NCI-H1694 treated with DMSO at 0.1 percent for 48 hours (cell line): ENCODE measurements around the gene FBN1.

Source experiments
- DNase-seq: peaks from one replicate; lab custom pipeline; 2025; lab: John Stamatoyannopoulos, UW

FBN1 gene

DNA sequence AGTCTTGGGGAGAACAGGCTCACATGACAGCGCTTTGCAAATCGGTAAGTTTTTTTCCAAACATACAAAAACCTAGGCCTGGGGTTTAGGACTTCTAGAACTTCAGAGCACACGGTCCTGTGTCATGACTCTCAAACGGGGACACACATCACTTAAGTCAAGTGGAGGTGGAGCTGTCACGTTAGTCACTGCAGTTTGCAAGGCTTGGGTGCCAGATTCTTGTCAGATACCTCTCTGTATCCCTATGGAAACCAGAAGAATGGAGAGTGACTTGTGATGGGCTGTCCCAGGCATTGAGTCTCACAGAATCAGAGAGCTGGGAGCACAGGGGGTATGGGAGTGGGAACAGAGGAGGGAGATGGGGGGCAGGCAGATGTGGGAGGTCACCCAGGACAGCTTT, 249.5 kb downstream of the FBN1 start:
- no peak for DNase-seq

DNA sequence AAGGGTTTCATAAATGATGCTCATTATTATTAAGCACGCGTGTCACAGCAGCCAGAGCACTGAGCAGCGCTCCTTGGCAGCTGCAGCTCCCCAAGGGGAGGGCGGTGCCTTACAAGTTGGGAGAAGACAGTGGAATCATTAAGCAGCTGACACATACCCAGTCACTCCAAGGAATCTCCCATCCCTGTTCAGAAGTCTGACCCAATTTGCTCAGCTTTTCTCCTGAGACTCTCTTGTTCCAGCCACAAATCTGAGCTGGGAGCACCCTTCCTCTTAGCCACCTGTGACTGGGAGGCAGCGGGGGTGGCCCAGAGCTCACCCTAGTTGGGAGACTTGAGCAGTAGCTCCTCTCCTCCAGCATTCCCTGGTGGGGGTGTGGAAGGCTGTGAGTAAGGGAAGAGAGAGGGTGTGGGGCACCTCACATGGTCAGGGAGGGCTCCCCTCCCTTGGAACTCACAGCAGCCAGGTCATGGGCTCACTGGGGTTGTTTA, 249.9 kb downstream of the FBN1 start:
- DNase-seq, result no peak

DNA sequence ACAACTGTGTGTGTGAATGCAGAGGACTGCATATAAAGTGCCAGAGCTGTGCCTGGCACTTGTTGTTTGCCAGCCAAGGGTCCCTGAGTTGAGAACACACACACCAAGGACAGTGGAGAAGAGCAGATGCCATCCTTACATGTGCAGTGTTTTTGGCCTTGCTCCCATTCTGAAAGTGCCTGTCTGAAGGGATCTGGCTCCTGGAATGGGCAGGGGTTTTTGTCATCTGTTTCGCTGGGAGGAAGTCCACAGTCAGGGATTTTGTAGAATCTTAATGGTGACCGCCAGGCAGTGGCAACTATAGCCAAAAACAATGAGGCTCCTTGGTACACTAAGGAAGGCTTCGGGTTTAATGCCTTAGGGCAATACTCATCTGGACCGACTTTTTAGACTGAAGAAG, 250.5 kb downstream of the FBN1 start:
- peak; percentile 27 for DNase-seq

DNA sequence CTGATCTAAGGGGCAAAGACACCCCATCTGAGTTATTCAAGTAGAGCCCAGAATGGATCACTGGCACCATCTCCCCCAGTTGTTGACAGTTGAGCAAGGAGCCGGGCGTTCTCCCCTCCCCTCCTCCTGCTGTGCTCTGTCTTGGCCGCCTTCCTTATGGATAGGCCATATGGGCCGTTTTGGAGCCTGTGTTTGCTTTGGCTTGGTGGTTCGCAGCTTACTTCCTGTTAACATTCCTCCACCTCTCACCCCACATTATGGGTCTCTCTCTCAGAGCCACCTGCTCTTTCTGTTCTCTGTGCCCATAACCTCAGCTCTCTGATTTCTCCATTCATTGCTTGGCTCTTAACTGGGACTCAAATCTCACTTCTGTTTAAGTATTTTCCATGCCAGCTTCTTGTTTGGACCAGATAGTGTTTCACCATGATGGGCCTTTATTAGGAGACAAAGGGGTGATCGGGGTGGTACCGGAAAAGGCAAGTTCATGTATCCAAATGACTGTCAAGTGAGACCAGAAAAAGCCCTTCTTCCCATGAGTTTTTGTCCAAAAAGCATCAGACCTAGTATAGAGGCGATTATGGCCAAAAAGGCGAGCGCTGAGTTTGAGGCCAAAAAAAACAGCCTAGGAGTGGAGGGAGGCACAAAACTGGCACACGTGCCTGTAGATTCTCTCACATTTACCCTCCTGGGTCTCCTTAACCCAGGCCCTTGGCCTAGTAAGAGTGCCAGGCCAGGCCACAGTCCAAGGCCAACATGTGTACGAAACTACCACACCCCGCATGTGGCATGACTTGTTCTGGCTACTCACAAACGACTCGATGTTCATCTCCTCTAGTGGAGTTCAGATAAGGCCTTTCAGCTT, 251.6 kb downstream of the FBN1 start:
- peak; percentile 83 for DNase-seq

DNA sequence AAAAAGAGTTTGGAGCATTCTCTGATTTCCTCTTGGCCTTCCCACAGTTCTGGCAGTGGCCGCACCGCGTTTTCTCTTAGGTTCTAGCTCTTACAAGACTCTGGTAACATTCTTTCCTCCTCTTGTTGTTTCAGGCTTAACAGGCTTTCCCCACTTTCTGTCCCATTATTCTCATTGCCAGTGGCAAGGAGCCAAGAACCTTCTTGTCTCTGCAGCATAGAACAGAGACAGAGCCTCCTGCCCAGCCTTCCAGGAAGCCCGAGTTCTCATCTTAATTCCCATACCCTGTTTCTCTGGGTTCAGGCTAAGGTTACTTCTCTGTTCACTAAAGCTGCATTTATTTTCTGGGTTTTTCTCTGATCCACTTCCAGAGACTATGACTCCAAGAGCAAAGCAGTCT, 253.2 kb downstream of the FBN1 start:
- peak; percentile 13 for DNase-seq

DNA sequence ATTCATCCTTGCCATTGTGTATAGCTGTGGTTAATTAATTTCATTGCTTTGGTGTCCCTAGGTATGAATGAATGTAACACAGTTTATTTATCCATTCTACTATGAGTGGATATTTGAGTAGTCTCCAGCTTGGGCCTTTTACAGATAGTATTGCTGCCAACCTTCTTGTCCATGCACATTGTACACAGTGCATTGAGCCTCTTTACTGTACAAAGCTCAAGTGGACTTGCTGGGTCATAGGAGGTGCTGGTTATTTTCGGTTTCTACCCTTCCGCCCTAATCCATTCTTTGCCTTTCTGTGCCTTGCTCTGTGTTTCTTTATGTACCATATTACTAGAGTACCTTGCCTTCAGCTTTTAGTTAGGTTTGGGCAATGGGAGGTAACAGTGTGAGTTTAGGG, 253.6 kb downstream of the FBN1 start:
- DNase-seq, result no peak

DNA sequence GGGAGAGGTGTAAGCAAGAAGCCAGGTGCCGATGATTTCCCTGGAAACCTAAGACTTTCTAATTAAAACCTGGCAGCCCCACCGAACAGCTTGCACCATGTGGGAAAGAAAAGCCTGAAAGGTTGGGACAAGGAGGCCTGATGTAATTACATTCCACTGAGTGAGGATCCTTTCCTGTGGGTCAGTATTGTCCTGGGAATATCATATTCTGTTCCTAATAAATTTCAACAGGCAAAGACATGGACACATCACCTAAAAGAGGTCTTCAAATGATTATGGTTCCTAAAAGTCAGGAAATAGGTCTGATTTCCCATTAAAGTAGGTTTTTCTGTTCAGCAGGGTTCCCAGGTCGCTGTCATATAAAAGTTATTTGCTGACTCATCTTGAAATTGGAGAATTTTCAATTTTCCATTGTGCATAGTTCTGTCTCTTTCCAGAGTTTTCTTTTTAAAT, 255.8 kb downstream of the FBN1 start:
- no peak for DNase-seq

DNA sequence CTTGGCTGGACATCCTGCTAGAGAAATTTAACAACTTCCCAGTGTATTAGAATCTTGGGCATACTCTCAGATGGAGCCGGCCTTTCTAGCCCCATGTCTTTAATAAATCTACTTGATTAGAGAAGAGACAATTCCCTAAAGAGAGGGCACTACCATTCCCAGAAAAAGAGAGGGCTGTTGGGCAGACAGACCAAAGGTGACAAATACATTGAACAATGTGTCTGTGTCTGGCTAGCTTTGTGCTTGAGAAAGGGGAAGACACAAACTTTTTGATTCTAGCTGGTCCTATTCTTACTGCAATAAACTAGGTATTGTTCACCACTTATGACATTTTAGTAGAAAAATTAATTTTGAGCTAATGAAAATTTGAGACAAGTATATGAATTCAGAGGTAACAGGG, 256.6 kb downstream of the FBN1 start:
- no peak for DNase-seq

DNA sequence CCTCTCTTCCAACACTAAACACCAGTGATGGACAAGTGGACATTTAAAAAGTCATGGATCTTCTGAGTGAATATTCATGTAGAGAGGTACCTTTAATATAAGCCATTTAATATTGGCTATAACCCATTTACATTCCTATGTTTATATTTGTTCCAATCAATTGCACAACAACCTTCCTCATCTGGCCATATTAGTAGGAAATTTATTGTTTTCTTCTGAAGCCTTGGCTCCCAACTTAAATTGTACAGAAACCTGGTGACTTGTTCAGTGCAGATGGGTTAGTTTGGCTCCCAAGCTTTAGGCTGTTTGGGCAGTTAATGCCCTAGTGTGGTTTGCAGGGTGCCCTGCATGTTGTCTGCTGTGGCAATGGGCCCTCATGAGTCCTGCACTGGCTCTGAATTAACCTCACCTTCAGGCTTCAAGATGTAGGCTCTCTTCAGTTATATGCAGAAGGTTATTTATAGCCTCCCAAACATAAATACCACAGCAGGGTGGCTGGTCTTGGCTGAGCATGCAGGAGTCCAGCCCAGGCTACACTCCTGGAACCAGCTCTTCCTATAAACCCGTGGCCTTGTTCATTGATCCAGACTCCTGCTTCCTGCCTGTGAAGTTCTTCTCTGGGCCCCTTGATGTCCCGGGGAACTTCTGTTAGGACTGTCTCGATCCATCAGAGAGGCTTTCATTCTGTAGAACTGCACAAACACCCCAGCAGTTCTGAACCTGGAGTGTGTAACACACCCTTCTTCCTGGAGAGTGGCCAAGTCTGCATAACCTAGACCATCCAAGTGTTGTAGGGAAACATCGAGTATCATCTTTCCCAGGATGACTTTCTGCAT, 257.3 kb downstream of the FBN1 start:
- no peak for DNase-seq

DNA sequence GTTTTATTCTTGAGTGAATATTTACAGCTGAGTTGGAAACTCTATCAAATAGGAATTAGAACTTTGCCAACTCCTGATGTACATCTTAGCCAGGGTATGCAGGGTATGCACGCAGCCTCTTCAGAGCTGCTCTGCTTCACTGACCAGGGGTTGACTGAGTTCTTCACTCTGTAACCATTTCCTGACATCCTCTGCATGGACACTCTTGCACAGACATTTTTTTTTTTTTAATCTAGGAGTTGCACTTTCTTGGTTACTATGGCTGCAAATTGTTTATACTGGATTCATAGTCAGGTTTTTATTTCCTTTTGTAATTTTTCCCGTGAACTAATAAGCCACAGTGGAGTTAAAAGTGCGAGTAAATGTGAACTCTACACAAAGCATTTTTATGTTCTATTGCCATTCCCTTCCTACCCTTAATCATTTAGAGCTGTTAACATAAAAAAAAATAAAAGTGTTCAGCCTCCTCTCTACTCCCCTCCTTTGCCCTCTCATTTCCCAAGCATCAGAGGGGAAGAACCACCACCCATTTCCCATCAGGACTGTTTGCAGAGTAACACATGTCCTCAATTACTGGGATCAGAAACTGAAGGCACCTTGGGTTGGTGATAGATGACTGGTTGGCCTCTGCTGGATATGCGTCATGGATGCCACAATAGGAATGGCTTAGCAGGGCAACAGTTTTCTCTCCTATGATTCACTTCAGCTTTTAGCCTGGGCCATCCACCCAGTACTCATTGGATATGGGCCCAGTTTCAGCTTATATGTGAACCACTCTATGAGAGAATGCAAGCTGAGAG, 260.3 kb downstream of the FBN1 start:
- no peak for DNase-seq

DNA sequence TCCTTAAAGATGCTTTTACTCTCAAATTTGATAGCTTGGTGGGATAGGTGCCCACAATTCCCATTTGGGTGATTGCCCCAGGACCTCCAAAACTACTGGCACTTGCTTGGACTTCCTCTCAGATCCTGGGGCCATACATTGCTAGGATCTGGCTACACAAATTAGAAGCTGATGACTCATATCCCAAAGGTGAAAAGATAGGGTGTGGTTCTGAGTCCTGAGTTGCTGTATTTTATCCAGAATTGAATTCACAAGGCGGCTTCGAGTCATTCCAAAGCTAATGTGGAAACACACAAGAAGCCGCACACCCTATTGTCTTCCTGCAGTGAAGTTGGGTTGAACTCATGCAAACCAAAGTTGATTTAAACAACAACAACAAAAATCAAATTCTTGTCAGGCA, 260.9 kb downstream of the FBN1 start:
- DNase-seq, result no peak

DNA sequence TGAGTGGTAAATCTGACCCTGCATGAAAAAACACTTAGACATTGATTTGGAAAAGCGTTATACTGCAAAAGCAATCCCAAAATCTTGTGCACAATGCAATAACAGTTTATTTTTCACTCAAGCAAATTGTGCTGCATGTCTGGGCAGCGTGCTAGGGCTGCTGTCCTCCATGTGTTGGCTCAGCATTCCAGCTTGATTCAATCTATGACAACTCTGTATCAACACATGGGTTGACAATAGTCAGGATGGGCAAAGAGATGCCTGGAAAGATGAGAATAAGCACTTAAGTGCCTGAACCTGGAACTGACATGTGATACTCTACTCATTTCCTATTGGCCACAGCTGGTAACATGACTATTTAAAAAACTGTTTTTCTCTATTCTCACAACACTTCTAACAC, 262.5 kb downstream of the FBN1 start:
- DNase-seq, result no peak

DNA sequence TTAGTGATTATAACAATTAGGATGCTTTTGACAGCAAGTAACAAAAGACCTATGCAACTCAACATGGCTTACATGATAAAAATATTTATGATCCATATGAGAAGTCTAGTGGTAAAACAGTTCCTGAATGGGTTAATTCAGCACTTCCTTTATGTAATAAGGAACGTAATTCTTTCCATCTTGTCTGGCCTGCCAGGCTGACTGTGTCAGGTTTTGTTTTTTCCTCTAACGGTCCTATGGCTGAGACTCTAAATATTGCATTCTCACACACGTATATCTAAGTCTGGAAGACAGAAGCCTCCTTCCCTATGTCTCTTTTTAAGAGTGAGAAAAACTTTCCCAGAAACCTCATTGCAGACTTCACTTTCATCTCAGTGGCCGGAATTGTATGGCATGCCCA, 263.6 kb downstream of the FBN1 start:
- no peak for DNase-seq

DNA sequence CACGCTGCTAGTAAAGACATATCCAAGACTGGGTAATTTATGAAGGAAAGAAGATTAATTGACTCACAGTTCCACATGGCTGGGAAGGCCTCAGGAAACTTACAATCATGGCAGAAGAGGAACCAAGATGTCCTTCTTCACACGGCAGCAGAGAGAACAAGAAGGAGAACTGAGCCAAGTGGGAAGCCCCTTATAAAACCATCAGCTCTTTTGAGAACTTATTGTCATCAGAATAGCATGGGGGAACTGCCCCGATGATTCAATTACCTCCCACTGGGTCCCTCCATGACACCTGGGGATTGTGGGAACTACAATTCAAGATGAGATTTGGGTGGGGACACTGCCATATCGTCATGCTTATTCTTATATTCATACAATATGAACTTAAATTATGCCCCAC, 265.3 kb downstream of the FBN1 start:
- DNase-seq, result no peak

DNA sequence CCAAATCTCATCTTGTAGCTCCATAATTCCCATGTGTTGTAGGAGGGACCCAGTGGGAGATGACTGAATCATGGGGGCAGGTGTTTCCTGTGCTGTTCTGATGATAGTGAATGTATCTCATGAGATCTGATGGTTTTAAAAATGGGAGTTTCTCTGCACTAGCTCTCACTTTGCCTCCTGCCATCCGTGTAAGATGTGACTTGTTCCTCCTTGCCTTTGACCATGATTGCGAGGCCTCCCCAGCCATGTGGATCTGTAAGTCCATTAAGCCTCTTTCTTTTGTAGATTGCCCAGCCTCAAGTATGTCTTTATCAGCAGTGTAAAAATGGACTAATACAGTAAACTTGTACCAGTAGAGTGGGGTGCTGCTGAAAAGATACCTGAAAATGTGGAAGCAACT, 269.7 kb downstream of the FBN1 start:
- no peak for DNase-seq

DNA sequence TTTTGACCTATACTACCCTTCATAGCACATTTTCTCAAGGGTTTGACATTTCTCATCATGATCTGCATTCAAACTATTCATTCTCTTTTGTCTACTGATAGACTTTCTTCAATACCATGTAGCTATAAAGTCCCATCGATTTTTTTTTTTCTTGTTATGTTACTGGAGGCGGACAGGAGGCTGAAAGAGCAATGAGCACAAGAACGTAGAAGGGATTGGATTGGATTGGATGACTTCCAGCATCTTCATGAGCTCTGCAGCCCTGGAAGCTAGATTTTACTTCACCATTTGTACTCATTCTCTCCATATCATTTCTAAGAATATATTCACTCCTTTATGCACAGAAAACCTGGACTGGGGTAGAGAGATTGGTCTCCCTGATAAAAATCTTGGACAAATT, 271.0 kb downstream of the FBN1 start:
- no peak for DNase-seq

DNA sequence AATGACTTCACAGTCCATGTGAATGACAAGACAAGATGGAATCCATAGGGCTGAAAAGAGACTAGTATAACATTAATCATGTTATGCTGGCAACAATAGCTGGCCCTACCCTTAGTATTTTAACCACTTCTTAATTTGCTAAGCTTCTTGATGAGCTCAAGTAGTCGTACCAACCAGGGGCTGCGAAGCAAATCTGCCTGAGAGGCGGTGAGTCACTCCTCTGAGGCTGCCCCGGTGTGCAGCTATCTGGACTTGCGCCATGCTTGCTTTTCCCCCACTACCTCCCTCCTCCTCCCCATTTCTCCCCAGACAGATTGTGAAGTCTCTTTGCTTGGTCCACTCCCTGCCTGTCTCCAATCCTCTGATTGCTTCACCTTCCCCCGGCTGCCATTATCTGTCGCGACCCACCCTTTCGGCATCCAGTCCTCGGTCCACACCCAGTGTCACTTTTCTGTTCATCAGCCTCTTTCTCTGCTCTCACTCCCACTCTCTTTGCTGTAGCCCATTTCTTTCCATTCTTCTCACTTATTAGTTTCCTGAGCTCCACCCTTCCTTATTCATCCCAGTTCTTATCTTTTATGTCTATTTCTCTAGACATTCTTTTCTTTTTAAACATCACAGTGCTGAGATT, 271.6 kb downstream of the FBN1 start:
- DNase-seq, result no peak

DNA sequence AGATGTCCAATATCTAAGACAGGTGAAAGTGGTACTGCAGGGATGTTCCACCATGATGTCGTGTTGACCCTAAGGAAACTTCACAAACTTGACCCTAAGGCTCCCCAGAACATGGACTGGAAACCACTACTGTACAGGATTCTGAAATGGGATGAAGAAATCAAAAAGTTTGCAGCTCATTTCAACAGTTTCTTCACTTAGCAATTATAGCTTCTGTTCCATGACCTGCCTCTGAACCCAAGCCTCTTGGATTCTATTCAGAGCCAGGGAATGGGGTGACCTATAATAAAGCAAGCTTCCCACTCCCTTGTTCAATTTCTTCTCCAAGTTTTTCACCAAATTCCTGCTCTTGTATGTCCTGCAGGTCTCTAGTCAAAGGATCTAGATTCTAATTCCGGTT, 273.5 kb downstream of the FBN1 start:
- DNase-seq, result no peak

DNA sequence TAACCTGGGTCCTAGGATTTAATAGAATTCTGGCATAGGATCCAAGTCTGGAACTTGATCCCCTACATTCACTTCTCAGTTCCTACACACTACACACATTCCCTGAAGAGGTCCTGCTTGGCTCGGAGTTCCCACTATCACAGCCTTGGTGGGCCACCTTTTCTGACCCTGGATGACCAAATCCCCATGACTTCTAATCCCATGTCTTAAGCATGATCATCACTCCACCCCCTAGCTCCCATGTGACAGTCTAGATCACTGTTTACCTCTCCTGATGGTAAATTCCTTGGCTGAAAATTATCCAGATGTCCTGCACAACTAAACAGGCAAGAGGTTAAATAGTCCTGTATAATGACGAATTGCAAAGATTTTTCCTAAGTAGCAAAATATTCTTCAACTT, 274.0 kb downstream of the FBN1 start:
- no peak for DNase-seq

DNA sequence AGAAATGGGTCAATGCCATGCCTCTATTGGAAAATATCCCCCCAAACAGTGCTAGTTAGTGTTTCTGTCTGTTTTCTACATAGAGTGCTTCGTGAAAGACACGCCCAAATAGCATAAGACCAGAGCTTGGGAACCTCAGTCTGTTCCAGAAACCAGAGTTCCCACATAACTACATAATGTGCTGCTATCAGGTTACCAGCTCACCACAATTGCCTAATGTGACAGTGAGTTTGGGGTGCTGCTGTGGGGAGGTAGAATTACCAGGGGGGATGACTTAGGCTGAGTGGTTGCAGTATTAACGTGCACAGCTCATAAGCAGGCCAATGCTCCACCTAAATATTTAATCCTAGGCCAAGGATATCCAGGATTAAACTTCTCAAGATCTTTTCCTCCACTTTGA, 275.0 kb downstream of the FBN1 start:
- DNase-seq, result no peak

DNA sequence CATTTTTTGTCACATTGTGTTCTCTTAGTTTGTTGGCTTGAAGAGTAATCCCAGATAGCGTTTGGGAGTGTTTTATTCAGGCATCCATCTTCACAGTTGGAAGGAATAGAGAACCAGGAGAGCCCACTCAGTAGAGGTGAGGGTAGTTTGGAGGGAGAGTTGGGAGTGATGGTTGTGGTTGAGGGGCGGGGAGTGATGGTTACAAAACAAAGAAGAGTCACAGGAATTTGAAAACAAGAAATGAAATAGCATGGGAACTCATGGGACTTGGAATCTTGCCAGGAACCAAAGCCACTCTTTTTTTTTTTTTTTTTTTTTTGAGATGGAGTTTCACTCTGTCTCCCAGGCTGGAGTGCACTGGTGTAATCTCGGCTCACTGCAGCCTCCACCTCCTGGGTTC, 278.0 kb downstream of the FBN1 start:
- no peak for DNase-seq
